ENCODE results near the gene SARDH.

SARDH gene

DNA sequence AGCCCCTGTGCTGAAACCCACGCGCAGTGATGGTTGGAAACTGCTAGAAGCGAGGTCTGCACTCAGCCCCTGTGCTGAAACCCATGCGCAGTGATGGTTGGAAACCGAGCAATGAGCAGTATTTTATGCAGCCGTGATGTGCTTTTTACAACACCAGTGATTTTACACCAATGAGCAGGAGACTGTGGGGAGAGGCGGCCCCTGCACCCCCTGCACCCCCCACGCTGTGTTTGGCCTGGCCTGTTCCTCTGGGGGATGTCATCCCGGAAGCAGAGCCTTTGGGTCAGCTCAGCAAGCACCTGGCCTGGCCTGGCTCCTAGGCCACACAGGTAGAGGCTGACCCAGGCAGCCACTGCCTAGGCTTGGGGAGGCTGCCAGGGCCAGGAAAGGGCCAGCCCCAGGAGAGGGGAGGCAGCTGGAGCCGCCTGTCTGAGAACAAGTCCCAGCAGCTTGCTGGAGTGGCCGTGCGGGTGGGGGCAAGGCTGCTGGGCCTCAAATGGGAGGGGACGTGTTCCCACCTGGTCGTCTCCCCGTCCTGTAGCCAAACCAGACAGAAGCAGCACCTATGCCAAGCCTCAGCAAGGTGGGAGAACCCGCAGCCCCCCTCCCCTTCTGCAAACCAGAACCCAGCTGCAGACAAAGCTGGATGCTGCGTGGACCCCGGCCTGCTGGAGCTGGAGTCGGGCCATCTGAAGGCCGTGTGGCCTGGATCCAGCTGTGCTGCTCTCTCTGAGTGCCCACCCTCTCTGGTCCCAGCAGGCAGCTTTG, 55.1 kb downstream of the SARDH start:
- no peak overlapping the region for H3K4me3 ChIP-seq (ENCODE audit: control insufficient read depth, low read depth, low read length)

DNA sequence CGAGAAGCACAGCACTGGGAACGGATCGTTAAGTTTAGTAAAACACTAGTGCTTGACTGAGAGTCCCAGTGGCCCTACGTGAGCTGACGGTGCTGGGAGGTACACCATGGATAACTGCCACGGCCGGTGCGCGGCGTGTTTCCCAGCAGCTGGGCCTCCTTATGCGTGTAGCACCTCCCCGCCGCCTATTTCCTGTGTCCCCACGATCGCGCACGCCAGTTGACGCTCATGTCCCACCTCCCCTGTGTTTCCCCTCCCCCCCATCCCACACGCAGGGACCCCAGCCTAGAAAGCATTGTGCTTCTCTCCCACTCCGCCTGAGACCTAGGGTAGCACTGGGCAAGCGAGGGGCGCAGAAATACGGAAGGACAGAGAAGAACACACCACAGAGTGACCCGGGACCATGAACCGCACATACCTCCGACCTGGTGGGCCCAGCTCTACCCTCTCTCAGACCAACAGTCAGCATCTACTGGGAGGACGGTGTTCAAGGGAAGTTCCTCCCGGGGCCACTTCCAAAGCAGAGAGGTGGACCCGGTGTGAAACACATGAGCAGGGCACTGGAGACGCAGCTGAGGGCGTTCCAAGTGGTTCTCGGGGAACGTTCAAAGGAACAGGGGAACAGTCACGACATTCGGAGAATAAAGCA, 56.4 kb downstream of the SARDH start:
- TF ChIP-seq, protein P1, sequence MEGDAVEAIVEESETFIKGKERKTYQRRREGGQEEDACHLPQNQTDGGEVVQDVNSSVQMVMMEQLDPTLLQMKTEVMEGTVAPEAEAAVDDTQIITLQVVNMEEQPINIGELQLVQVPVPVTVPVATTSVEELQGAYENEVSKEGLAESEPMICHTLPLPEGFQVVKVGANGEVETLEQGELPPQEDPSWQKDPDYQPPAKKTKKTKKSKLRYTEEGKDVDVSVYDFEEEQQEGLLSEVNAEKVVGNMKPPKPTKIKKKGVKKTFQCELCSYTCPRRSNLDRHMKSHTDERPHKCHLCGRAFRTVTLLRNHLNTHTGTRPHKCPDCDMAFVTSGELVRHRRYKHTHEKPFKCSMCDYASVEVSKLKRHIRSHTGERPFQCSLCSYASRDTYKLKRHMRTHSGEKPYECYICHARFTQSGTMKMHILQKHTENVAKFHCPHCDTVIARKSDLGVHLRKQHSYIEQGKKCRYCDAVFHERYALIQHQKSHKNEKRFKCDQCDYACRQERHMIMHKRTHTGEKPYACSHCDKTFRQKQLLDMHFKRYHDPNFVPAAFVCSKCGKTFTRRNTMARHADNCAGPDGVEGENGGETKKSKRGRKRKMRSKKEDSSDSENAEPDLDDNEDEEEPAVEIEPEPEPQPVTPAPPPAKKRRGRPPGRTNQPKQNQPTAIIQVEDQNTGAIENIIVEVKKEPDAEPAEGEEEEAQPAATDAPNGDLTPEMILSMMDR (IDR thresholded peaks at IDR 0.05; ENCODE audit: control insufficient read depth, insufficient read depth, low read depth, low read length, missing control alignments), result no peak
- DNase-seq (ENCODE audit: low read depth), result no peak
- no peak overlapping the region for H3K4me3 ChIP-seq (ENCODE audit: control insufficient read depth, low read depth, low read length)

More for the DNA sequence above, 55.1 kb downstream of the SARDH start:
- TF ChIP-seq, protein P1 (IDR thresholded peaks at IDR 0.05; ENCODE audit: control insufficient read depth, insufficient read depth, low read depth, low read length, missing control alignments), result no peak
- no peak for DNase-seq (ENCODE audit: low read depth)

DNA sequence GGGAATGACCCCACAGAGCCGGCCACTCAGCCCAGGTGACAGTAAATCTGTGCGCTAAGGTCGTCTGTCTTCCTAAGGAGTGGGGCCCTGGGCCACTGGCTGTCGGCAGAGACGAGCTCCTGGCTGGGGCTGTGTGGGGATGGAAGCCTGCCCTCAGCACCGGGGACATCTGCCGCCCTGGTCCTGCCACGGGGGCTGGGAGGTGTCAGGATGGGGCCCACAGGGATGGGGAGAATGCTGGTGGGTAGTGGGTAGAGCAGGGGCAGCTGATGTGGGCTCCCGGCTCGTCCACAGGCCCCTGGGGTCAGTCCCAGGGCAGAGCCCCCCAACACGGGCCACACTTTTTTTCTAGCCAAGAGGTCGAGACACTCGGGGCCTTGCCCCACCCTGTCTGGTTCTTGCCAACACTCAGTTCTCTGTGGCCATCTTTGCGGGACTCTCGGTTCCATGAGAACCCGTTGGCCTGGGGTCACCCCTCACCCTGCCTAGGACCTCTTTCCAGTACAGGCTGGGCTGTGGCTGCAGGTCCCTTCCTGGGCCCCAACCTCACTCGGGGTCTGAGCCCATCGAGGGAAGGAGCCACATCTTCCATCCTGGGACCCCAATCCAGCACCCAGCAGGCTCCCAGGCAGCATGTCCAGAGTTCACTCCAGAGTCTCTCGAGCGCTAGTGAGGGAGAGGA, 57.0 kb downstream of the SARDH start:
- TF ChIP-seq, protein P1 (IDR thresholded peaks at IDR 0.05; ENCODE audit: control insufficient read depth, insufficient read depth, low read depth, low read length, missing control alignments), result no peak
- H3K4me3 ChIP-seq (ENCODE audit: control insufficient read depth, low read depth, low read length), result no peak overlapping the region
- DNase-seq (ENCODE audit: low read depth), result no peak

DNA sequence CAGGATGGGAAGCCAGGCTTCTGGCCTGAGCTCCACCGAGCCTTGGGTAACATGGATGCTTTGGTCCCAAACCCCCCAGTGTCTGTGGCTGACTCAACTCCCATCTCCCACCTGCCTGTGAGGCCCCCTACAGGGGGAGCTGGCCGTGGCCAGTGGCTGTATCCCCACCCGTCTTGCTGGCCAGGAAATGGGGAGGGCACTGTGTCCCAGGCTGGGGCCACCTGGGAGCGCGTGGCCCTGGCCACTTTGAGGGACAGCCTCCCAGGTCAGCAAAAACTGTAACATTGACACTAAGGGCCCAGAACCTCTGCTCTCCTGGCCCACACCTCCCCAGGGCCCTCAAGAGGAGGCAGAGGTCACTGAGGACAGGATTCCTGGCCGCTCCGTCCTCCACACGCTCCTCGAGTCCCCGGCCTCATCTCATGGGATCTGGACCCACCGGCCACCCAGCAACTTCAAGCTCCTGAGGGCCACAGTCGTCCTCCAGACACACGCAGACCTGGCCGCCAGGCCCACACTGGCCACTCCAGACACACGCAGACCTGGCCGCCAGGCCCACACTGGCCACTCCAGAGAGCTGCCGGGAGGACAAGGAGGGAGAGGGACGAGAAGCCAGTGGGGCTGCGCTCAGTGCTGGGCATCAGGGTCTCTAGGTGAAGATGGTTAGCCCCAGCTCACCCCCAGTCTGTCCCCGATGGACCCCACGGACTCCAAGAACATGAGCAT, 57.7 kb downstream of the SARDH start:
- no peak overlapping the region for H3K4me3 ChIP-seq (ENCODE audit: control insufficient read depth, low read depth, low read length)
- TF ChIP-seq, protein P1 (IDR thresholded peaks at IDR 0.05; ENCODE audit: control insufficient read depth, insufficient read depth, low read depth, low read length, missing control alignments), result no peak
- no peak for DNase-seq (ENCODE audit: low read depth)

DNA sequence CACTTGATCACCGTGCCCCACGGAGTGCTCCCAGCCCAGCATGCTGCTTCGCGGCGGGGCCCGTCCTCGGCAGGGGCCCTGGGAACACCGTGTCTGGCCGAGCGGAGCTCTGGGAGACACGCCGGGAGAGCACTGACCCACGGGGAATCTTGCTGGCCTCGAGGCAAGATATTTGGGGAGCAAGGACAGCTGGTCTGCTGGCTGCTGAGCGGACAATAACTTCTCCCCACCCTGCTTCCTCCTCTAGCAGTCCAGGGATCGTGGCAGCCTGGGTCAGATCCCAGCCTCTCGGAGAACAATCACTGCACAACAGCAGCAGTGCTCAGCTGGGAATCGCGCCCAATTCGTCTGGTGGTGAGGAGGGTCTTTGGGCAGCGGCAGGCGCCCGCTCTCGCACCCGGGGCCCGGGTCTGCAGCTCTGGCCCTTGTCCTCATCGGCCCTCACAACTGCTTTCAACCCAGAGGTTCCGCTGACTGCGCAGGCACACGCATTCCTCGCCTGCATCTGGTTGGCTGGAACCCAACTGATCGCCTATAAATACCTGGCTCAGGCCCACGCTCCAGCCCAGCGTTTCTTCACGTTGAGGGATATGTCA, 58.6 kb downstream of the SARDH start:
- H3K4me3 ChIP-seq (ENCODE audit: control insufficient read depth, low read depth, low read length), result no peak overlapping the region
- no peak for DNase-seq (ENCODE audit: low read depth)
- TF ChIP-seq, protein P1 (IDR thresholded peaks at IDR 0.05; ENCODE audit: control insufficient read depth, insufficient read depth, low read depth, low read length, missing control alignments), result no peak

DNA sequence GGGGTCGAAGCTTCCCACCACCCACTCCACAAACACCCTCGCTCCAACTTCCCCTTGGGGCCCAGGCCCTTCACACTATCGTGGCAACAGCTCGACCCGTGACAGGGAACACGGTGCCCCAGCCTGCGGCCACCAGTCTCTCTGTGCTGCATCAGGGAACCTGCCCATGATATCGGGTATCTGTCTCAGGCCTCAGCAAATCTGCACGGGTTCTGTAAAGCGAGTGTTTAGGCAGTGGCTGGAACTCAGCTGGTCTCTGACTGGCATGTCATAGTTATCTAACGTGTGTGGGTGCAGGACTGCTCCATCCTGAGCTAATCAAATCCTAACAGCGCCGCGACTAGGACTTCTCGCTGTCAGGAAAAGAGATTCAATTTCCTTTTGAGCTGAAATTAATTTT, 59.1 kb downstream of the SARDH start:
- TF ChIP-seq, protein P1 (IDR thresholded peaks at IDR 0.05; ENCODE audit: control insufficient read depth, insufficient read depth, low read depth, low read length, missing control alignments), result no peak

More for the DNA sequence above, 59.1 kb downstream of the SARDH start:
- no peak for DNase-seq (ENCODE audit: low read depth)
- H3K4me3 ChIP-seq (ENCODE audit: control insufficient read depth, low read depth, low read length), result no peak overlapping the region
